Endothelial cell of umbilical vein (primary cell): ENCODE data around the gene ZNF652. TPM values are rescaled to one million over a fixed set of nuclear protein-coding genes. Genes with fewer than 3 reads are reported as not detected.

Experiments used
- BruUV-seq: library from RNA; stranded (reverse); fragments of 400-500 nt; replicated peaks from 2 replicates; lab custom pipeline; 2021; lab: Mats Ljungman, UMichigan
- CTCF ChIA-PET: fragments of 300-600, 350-600 bp; sonication (Branson Sonifier 250); formaldehyde crosslinking; loops from one replicate; lab custom pipeline; 2021; ENCODE audit warnings: antibody characterized with exemption, inconsistent platforms; lab: Charles Lee
- POLR2A ChIA-PET: fragments of 300-600, 350-600 bp; sonication (Branson Sonifier 250); formaldehyde crosslinking; loops from one replicate; lab custom pipeline; 2021; ENCODE audit warnings: antibody characterized with exemption, inconsistent platforms; lab: Charles Lee
- DNase-seq: peaks from one replicate; pipeline ENCODE4 v3.0.0-alpha.2; 2011; ENCODE audit warnings: low read depth, low spot score
- FAIRE-seq: peaks from 2 replicates; lab custom pipeline; 2011; peaks lifted over from hg19 to GRCh38; lab: Jason Lieb, UNC
- H2AFZ ChIP-seq: 2 replicates; pipeline ENCODE4 v1.6.0; 2012; ENCODE audit warnings: low read depth, low read length, control low read depth, inconsistent platforms
- H3K27ac ChIP-seq: 2 replicates; pipeline ENCODE4 v1.5.1; 2011; ENCODE audit warnings: low read depth, mild to moderate bottlenecking, control low read depth, low read length, moderate library complexity; ENCODE audit not compliant: insufficient read depth
- H3K27me3 ChIP-seq, 2 experiments: 2 replicates each; pipeline versions ENCODE4 v1.6.0 to v1.6.1; 2011; ENCODE audit warnings: low read length in 2 of 2, mixed read lengths in 1 of 2; ENCODE audit not compliant: control insufficient read depth in 2 of 2, insufficient read depth in 2 of 2
- H3K36me3 ChIP-seq, 2 experiments: 2 replicates in 1 of 2; 3 replicates in 1 of 2; pipeline ENCODE4 v1.5.1; 2011; ENCODE audit warnings: low read length in 2 of 2, mild to moderate bottlenecking in 1 of 2, moderate library complexity in 1 of 2; ENCODE audit not compliant: control insufficient read depth in 2 of 2, insufficient read depth in 2 of 2; ENCODE audit errors: extremely low read depth in 1 of 2
- H3K4me1 ChIP-seq: 3 replicates; pipeline ENCODE4 v1.5.1; 2011; ENCODE audit warnings: mild to moderate bottlenecking, low read length; ENCODE audit not compliant: control insufficient read depth, insufficient read depth; ENCODE audit errors: extremely low read depth
- H3K4me2 ChIP-seq: 2 replicates; pipeline ENCODE4 v1.6.1; 2011; ENCODE audit warnings: low read length, control low read depth, mixed read lengths; ENCODE audit not compliant: insufficient read depth
- H3K4me3 ChIP-seq, 3 experiments: fragments of 200-600 bp in 1 of 3; sonication (generic), shearing (Covaris generic) in 1 of 3; replicated peaks in 1 of 3; 2 replicates each; pipeline ENCODE4 v1.5.1; 2011 to 2016; ENCODE audit warnings: control low read depth in 3 of 3, low read length in 3 of 3, mild to moderate bottlenecking in 2 of 3, inconsistent platforms in 1 of 3, low read depth in 1 of 3, moderate library complexity in 1 of 3; ENCODE audit not compliant: insufficient read depth in 1 of 3
- H3K79me2 ChIP-seq: 2 replicates; pipeline ENCODE4 v1.6.0; 2012; ENCODE audit warnings: low read length, inconsistent platforms; ENCODE audit not compliant: control insufficient read depth, insufficient read depth
- H3K9ac ChIP-seq: replicated peaks from 2 replicates; pipeline ENCODE3; 2011; ENCODE audit warnings: low read length, control low read depth; ENCODE audit not compliant: insufficient read depth; ENCODE audit errors: extremely low read depth
- H3K9me1 ChIP-seq: replicated peaks from 3 replicates; pipeline ENCODE4 v1.6.0; 2011; ENCODE audit warnings: mild to moderate bottlenecking, low read length; ENCODE audit not compliant: control insufficient read depth, insufficient read depth; ENCODE audit errors: extremely low read depth
- H3K9me3 ChIP-seq: replicated peaks from 2 replicates; pipeline ENCODE4 v1.5.1; 2012; ENCODE audit warnings: low read length, inconsistent platforms; ENCODE audit not compliant: control insufficient read depth, insufficient read depth
- H4K20me1 ChIP-seq: replicated peaks from 2 replicates; pipeline ENCODE3; 2011; ENCODE audit warnings: mild to moderate bottlenecking, low read length; ENCODE audit not compliant: control insufficient read depth, insufficient read depth; ENCODE audit errors: extremely low read depth
- CTCF ChIP-seq, 2 donors: IDR thresholded peaks; 1 replicate in 1 of 2; 2 replicates in 1 of 2; pipeline ENCODE4 v1.5.1; 2011; ENCODE audit warnings: low read length in 2 of 2, mild to moderate bottlenecking in 2 of 2, moderate library complexity in 2 of 2, control low read depth in 1 of 2, inconsistent platforms in 1 of 2, low read depth in 1 of 2; ENCODE audit not compliant: insufficient read depth in 1 of 2; ENCODE audit errors: extremely low read depth in 1 of 2
- EZH2 ChIP-seq: IDR thresholded peaks from 2 replicates; pipeline ENCODE4 v1.6.1; 2012; ENCODE audit warnings: borderline replicate concordance, low read depth, mild to moderate bottlenecking, moderate library complexity, low read length, inconsistent platforms; ENCODE audit not compliant: severe bottlenecking
- FOS ChIP-seq: IDR thresholded peaks from 2 replicates; pipeline ENCODE4 v1.6.1; 2011; ENCODE audit warnings: mild to moderate bottlenecking, low read length, moderate library complexity, borderline replicate concordance; ENCODE audit not compliant: insufficient read depth
- GATA2 ChIP-seq: IDR thresholded peaks from 2 replicates; pipeline ENCODE4 v1.7.0; 2011; ENCODE audit warnings: low read depth, mild to moderate bottlenecking, moderate library complexity, mixed read lengths, low read length; ENCODE audit not compliant: insufficient read length, insufficient read depth
- JUN ChIP-seq: IDR thresholded peaks from 2 replicates; pipeline ENCODE4 v1.6.1; 2011; ENCODE audit warnings: borderline replicate concordance, low read depth; ENCODE audit not compliant: insufficient read length, insufficient read depth
- MYC ChIP-seq: IDR thresholded peaks from one replicate; pipeline ENCODE4 v1.6.1; 2011; ENCODE audit warnings: mild to moderate bottlenecking, low read depth, low read length
- POLR2AphosphoS5 ChIP-seq: IDR thresholded peaks from 2 replicates; pipeline ENCODE4 v1.6.1; 2012; ENCODE audit warnings: low read depth, mild to moderate bottlenecking, control low read depth, low read length, moderate library complexity; ENCODE audit not compliant: insufficient read depth
- dilution Hi-C: fragments of 300-500 bp; cut with MboI; formaldehyde crosslinking; loops from one replicate; pipeline ENCODE4 v1.15.0; 2019; ENCODE audit warnings: low sequenced_read_pairs; ENCODE audit not compliant: extremely low pct_ligation_motif_present
- intact Hi-C: fragments of 100-400 bp; cut with micrococcal nuclease; formaldehyde crosslinking; loops from one replicate; pipeline ENCODE4 v1.10.0; 2022
- polyA plus RNA-seq, 4 experiments: library from polyadenylated mRNA; depleted of rRNA in 3 of 4; stranded (reverse) in 3 of 4; unstranded in 1 of 4; fragments of >200 nt; gene quantifications; 2 replicates each; pipeline versions ENCODE4 v1.2.1 to v1.2.3, GENCODE V29; 2011 to 2012; ENCODE audit warnings: missing spikeins in 1 of 4
- total RNA-seq: library from RNA; stranded (reverse); gene quantifications from 2 replicates; pipeline ENCODE4 v1.2.3, GENCODE V29; 2021

Gene ZNF652
- total and polyA plus RNA-seq, 2 donors (not counting 3 experiments of a cell fraction or from before 2014, with no cell fraction given), result 6.1 to 18.6 TPM

DNA sequence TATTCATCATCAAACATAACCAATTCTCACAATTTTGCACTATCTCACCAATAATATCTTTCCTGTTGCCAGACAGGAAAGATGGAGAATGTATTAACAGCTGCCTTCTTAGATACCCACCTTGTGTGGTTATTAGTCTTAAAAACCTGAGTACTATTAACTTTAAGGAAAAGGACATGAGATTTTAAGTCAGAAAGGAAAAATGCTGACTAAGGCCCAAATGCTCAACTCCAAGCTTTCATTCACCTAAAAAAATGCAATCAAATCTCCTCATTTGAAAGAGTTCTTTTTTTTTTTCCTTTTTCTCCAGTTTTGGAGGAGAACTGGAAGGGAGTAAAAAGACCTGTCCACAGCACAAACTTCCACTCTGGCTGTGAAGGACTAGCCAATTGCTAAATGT is 70.1 kb downstream of the ZNF652 start:
- H3K9me1 ChIP-seq, result no peaks in the 10 kb centered on the region
- BruUV-seq, result no TSS peak
- TF ChIP-seq JUN, result no peak
- no peak for TF ChIP-seq GATA2
- TF ChIP-seq MYC, result no peak
- TF ChIP-seq EZH2, result no peak
- no peak for TF ChIP-seq FOS
- no peak for TF ChIP-seq POLR2AphosphoS5
- no peak for TF ChIP-seq CTCF (IDR thresholded peaks at IDR 0.05; ENCODE audit: extremely low read depth in 1 of 2, insufficient read depth in 1 of 2, low read depth in 1 of 2, low read length in 2 of 2)

More for the DNA sequence above, 70.1 kb downstream of the ZNF652 start:
- ChIA-PET CTCF (interaction anchor here (1.3 to 7.1 kb wide), 13 partner anchors 12 to 196 kb away, joined by 3 to 140 read pairs (median 12); partner anchors contain the start of gene PHOSPHO1), POLR2A (no interaction called here)
- DNase-seq (no peak), FAIRE-seq (no peak)
- no peak overlapping the region for H3K9ac ChIP-seq
- no peak overlapping the region for H3K27ac ChIP-seq
- no peaks in the 10 kb centered on the region for H4K20me1 ChIP-seq
- intact Hi-C loops (loop anchor here (2.0 kb wide), 1 partner anchor 61 kb away; the partner anchor contains the start of gene PHOSPHO1), dilution Hi-C loops (no loop called here)
- H3K27me3 ChIP-seq, result no peaks in the 10 kb centered on the region
- H3K4me1 ChIP-seq, result no peaks in the 10 kb centered on the region
- H2AFZ ChIP-seq, result no peak overlapping the region
- no peaks in the 10 kb centered on the region for H3K79me2 ChIP-seq
- H3K4me3 ChIP-seq, result no peak overlapping the region
- no peaks in the 10 kb centered on the region for H3K9me3 ChIP-seq
- H3K36me3 ChIP-seq, result no peaks in the 10 kb centered on the region
- no peak overlapping the region for H3K4me2 ChIP-seq
